Esophagus muscularis mucosa (tissue), 4 donors: ENCODE measurements around the gene PRLR. TPM values are rescaled to one million over a fixed set of nuclear protein-coding genes. Genes with fewer than 3 reads are reported as not detected.
A peak's percentile ranks its signal among the peaks of the same experiment; 100 is the strongest.

ENCODE experiments used
- DNase-seq: peaks from one replicate; pipeline ENCODE4 v3.0.0-alpha.2; 2017; ENCODE audit errors: extremely low spot score
- H3K27ac ChIP-seq, 4 donors: fragments of 200-600 bp; sonication (generic); replicated peaks in 1 of 4; 1 replicate in 3 of 4; 2 replicates in 1 of 4; pipeline ENCODE4 v1.5.1; 2016 to 2019; ENCODE audit warnings: mild to moderate bottlenecking in 1 of 4
- H3K27me3 ChIP-seq, 4 donors: fragments of 200-600 bp; sonication (generic); one replicate each; pipeline versions ENCODE4 v1.5.1 to v1.6.0; 2016 to 2019
- H3K36me3 ChIP-seq, 4 donors: fragments of 200-600 bp; sonication (generic); one replicate each; pipeline ENCODE4 v1.5.1; 2016 to 2019
- H3K4me1 ChIP-seq, 4 donors: fragments of 200-600 bp; sonication (generic); one replicate each; pipeline ENCODE4 v1.5.1; 2016 to 2019
- H3K4me3 ChIP-seq, 4 donors: fragments of 200-600 bp; sonication (generic); 1 replicate in 2 of 4; 2 replicates in 2 of 4; pipeline ENCODE4 v1.5.1; 2016 to 2019; ENCODE audit warnings: mild to moderate bottlenecking in 4 of 4, moderate library complexity in 1 of 4
- H3K9me3 ChIP-seq, 4 donors: fragments of 200-600 bp; sonication (generic); 1 replicate in 3 of 4; 2 replicates in 1 of 4; pipeline ENCODE4 v1.5.1; 2016 to 2019
- EP300 ChIP-seq: sonication (generic); formaldehyde crosslinking; IDR thresholded peaks from one replicate; pipeline ENCODE4 v1.6.1; 2017; ENCODE audit warnings: antibody characterized with exemption
- POLR2A ChIP-seq: fragments of 450-650 bp; IDR thresholded peaks from one replicate; pipeline ENCODE4 v1.6.1; 2017; ENCODE audit warnings: antibody characterized with exemption, moderate library complexity, mild to moderate bottlenecking, low read depth
- POLR2AphosphoS5 ChIP-seq, 2 donors: sonication (generic); formaldehyde crosslinking; IDR thresholded peaks; one replicate each; pipeline ENCODE4 v1.6.1; 2017; ENCODE audit warnings: antibody characterized with exemption in 2 of 2
- WGBS: methylation state at CpG from one replicate; pipeline ENCODE4 v1.1.5; 2018; 5-methylcytosine and 5-hydroxymethylcytosine counted together
- intact Hi-C: fragments of 100-400 bp; cut with DNase I; formaldehyde crosslinking; loops from one replicate; pipeline ENCODE4 v1.15.1; 2023
- total RNA-seq, 4 donors: library from RNA; depleted of rRNA; stranded (reverse); fragments of >200 nt; gene quantifications; one replicate each; pipeline versions ENCODE4 v1.1.0 to v1.2.1, GENCODE V29; 2016
- TF ChIP-seq, protein P1 (sequence below), 3 experiments: fragments of 200-600 bp in 2 of 3; fragments of 450-650 bp in 1 of 3; sonication (generic) in 2 of 3; IDR thresholded peaks; one replicate each; pipeline ENCODE4 v1.5.1; 2017 to 2019; ENCODE audit warnings: antibody characterized with exemption in 3 of 3, mild to moderate bottlenecking in 2 of 3, moderate library complexity in 1 of 3

PRLR gene
- 1 to 10 TPM in 1 of 4 donors, under 1 TPM in 3; 0.66 to 1.7 (median 0.79) TPM for total RNA-seq

GRCh38 chr5:35230038-35230611, at the start of gene PRLR:
Gene PRLR (minus strand): TSS chr5:35230487. CDS start chr5:35089620, 140,867 bp downstream.
- no peak within 1 kb of the TSS for H3K27ac ChIP-seq
- DNase-seq: no peak

DNA sequence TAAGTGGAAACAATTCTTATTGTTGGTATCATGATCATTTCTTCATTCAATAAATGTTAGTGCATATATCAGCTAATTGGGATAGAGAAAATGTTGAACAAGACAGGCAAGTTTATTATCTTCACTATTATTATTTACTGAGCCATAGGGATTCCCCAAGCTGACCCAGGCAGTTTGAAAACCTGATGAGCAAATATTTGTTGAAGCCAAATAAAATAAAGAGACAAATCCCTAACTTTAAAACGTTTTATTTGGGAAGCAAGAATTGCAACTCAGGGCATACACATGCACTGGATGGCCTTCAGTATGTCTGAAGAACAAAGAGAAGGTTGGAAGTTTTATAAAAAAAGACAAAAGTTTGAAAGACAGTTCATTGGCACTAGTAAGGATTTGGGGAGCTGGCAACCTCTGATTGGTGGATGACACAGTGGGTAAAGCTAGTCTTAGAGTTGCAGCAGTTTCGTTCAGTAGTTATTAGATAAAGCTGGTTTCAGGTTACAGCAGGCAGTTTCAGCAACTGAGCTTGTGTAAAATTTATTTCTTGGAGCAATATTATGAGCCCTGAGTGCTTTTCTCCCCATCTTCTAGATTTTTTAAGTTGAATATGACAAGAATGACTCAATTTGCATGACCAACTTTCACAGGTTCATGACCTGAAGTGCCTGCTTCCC, 44.7 kb upstream of the PRLR start:
- WGBS: 36% methylated on average over 2 of the region's 2 CpGs
- no peaks in the 10 kb centered on the region for H3K4me1 ChIP-seq
- H3K9me3 ChIP-seq: peaks cover 0 to 8% (median 0%) of the 10 kb centered on the region in 4 donors
- TF ChIP-seq, protein P1, sequence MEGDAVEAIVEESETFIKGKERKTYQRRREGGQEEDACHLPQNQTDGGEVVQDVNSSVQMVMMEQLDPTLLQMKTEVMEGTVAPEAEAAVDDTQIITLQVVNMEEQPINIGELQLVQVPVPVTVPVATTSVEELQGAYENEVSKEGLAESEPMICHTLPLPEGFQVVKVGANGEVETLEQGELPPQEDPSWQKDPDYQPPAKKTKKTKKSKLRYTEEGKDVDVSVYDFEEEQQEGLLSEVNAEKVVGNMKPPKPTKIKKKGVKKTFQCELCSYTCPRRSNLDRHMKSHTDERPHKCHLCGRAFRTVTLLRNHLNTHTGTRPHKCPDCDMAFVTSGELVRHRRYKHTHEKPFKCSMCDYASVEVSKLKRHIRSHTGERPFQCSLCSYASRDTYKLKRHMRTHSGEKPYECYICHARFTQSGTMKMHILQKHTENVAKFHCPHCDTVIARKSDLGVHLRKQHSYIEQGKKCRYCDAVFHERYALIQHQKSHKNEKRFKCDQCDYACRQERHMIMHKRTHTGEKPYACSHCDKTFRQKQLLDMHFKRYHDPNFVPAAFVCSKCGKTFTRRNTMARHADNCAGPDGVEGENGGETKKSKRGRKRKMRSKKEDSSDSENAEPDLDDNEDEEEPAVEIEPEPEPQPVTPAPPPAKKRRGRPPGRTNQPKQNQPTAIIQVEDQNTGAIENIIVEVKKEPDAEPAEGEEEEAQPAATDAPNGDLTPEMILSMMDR (IDR thresholded peaks at IDR 0.05): no peak
- no peak for TF ChIP-seq EP300
- no peak for TF ChIP-seq POLR2AphosphoS5 (IDR thresholded peaks at IDR 0.05)
- TF ChIP-seq POLR2A: no peak
- H3K27me3 ChIP-seq: no peaks in the 10 kb centered on the region
- no peak overlapping the region for H3K27ac ChIP-seq
- intact Hi-C loops: no loop called here
- no peaks in the 10 kb centered on the region for H3K36me3 ChIP-seq
- no peak overlapping the region for H3K4me3 ChIP-seq
- DNase-seq: no peak

More at GRCh38 chr5:35230038-35230611, at the start of gene PRLR:
- H3K36me3 ChIP-seq: no peaks in the 10 kb centered on the region
- H3K27me3 ChIP-seq: peaks cover 0 to 68% (median 19%) of the 10 kb centered on the region in 4 donors
- intact Hi-C loops: no loop called here
- H3K4me1 ChIP-seq: peaks cover 13 to 18% (median 18%) of the 10 kb centered on the region in 4 donors
- peak within 1 kb of the TSS; percentile 46 to 61 (median 49) for H3K4me3 ChIP-seq
- TF ChIP-seq, protein P1 (IDR thresholded peaks at IDR 0.05): no peak
- TF ChIP-seq EP300 (no peak), POLR2A (no peak), POLR2AphosphoS5 (IDR thresholded peaks at IDR 0.05) (no peak)
- WGBS: 0% methylated on average over 15 of the region's 42 CpGs
- no peaks in the 10 kb centered on the region for H3K9me3 ChIP-seq

- no peaks in the 10 kb centered on the region for H3K27me3 ChIP-seq
- H3K4me3 ChIP-seq: no peak overlapping the region
- no peaks in the 10 kb centered on the region for H3K4me1 ChIP-seq
- H3K9me3 ChIP-seq: no peaks in the 10 kb centered on the region
- no peak for DNase-seq
- intact Hi-C loops: no loop called here
- 100% methylated on average over 1 of the region's 1 CpG for WGBS
- H3K36me3 ChIP-seq: no peaks in the 10 kb centered on the region
- no peak for TF ChIP-seq POLR2A
- no peak for TF ChIP-seq POLR2AphosphoS5 (IDR thresholded peaks at IDR 0.05)
- TF ChIP-seq EP300: no peak
- TF ChIP-seq, protein P1 (IDR thresholded peaks at IDR 0.05): no peak
- H3K27ac ChIP-seq: no peak overlapping the region
Measured at GRCh38 chr5:35269006-35269405, 38.7 kb upstream of the PRLR start.

GRCh38 chr5:35266276-35266675, 36.0 kb upstream of the PRLR start:
- 46% methylated on average over 3 of the region's 3 CpGs for WGBS
- DNase-seq: no peak
- Histone ChIP-seq H3K36me3 (no peaks in the 10 kb centered on the region), H3K27me3 (no peaks in the 10 kb centered on the region), H3K4me3 (no peak overlapping the region), H3K4me1 (no peaks in the 10 kb centered on the region), H3K27ac (no peak overlapping the region), H3K9me3 (no peaks in the 10 kb centered on the region)
- TF ChIP-seq POLR2A: no peak
- TF ChIP-seq POLR2AphosphoS5 (IDR thresholded peaks at IDR 0.05): no peak
- TF ChIP-seq, protein P1 (IDR thresholded peaks at IDR 0.05): no peak
- no peak for TF ChIP-seq EP300
- intact Hi-C loops: no loop called here
